ENCODE measurements around the gene PCNA. TPM values are rescaled to one million over a fixed set of nuclear protein-coding genes. Genes with fewer than 3 reads are reported as not detected.
A peak's percentile ranks its signal among the peaks of the same experiment; 100 is the strongest.

Gene PCNA
- total and polyA plus RNA-seq, 8 donors = 10.9 to 27.4 (median 16.8) TPM

DNA sequence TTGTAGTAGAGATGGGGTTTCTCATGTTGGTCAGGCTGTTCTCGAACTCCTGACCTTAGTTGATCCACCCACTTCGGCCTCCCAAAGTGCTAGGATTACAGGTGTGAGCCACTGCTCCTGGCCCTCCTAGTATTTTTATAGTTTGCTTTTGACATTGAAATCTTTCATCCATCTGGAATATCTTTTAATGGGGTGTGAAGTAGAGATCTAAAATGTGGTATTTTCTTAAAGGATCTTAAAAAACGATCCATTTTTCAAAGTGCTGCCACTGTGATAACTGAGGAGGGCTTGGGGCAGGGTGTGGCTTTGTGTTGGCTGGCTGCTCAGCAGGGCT lies 30.1 kb upstream of the PCNA start:
- WGBS, 2 donors = 86 to 87% methylated on average over 3 of the region's 3 CpGs
- Histone ChIP-seq H3K4me3 (no peak overlapping the region), H3K27ac (no peak overlapping the region), H3K36me3 (no peaks in the 10 kb centered on the region), H3K27me3 (no peaks in the 10 kb centered on the region), H3K9me3 (no peaks in the 10 kb centered on the region), H3K4me1 (peaks cover 0 to 3% (median 0%) of the 10 kb centered on the region in 3 donors)
- ATAC-seq = no peak
- FAIRE-seq = no peak
- no peak for DNase-seq
- intact Hi-C loops (cut with DNase I) = no loop called here
- TF ChIP-seq, protein P1, sequence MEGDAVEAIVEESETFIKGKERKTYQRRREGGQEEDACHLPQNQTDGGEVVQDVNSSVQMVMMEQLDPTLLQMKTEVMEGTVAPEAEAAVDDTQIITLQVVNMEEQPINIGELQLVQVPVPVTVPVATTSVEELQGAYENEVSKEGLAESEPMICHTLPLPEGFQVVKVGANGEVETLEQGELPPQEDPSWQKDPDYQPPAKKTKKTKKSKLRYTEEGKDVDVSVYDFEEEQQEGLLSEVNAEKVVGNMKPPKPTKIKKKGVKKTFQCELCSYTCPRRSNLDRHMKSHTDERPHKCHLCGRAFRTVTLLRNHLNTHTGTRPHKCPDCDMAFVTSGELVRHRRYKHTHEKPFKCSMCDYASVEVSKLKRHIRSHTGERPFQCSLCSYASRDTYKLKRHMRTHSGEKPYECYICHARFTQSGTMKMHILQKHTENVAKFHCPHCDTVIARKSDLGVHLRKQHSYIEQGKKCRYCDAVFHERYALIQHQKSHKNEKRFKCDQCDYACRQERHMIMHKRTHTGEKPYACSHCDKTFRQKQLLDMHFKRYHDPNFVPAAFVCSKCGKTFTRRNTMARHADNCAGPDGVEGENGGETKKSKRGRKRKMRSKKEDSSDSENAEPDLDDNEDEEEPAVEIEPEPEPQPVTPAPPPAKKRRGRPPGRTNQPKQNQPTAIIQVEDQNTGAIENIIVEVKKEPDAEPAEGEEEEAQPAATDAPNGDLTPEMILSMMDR (IDR thresholded peaks at IDR 0.05) = no peak

DNA sequence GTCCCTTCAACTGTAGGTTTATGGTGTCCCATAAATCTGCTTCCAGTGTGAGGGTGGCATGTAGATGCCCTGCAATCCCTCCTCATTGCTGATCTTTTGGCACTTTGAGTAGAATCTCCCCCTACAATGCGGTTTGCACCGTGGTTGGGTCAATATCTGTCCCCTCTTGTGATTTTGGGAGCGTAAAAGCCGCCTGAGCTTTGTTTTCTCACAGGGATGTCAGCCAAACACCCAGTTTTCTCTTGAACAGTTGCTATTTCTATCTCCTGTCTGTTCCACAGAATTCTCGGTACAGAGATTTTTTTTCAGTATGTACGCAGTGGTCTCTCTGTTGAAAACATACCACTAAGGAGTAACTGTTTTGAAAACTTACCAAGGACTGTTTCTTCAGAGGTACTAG lies 28.8 kb upstream of the PCNA start:
- intact Hi-C loops (cut with DNase I) = no loop called here
- 67 to 70% methylated on average over 6 of the region's 6 CpGs for WGBS, 2 donors
- Histone ChIP-seq H3K9me3 (no peaks in the 10 kb centered on the region), H3K4me3 (no peak overlapping the region), H3K36me3 (no peaks in the 10 kb centered on the region), H3K4me1 (peaks cover 0 to 3% (median 0%) of the 10 kb centered on the region in 3 donors), H3K27ac (no peak overlapping the region), H3K27me3 (no peaks in the 10 kb centered on the region)
- TF ChIP-seq, protein P1 (IDR thresholded peaks at IDR 0.05) = no peak
- DNase-seq (no peak), FAIRE-seq (no peak), ATAC-seq (no peak)

DNA sequence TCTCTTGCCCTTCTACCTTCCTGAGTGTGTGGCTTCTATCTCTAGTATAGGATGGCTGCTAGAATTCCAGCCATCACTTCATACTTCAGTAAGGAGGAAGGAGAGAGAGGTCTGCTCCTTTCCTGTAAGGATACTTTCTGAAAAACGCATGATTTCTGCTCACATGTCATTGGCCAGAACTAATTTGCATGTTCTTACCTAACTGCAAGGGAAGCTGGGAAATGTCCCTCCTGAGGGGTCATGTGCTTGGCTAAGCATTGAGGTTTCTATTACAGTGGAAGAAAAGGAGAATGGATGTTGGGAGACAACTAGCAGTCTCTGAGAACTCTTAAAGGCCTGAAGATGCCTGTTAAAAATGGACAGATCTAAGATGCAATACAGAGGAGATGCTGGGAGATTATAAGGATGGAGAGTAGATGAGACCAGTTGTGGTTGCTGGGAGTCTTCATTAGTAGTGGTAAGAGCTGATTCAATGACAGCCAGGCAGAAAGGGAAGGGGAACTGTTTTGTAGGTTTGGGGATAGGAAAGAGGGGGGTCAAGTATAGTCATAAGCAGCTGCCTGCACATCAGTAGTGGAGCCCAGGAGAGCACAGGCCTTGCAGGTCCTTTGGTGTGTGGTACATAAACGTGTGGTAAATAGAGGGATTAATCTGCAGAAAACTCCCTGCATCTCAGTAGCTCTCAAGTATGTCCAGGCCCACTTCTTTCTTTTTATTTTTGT lies 27.3 kb upstream of the PCNA start:
- TF ChIP-seq, protein P1 (IDR thresholded peaks at IDR 0.05) = no peak
- H3K27me3 ChIP-seq = no peaks in the 10 kb centered on the region
- H3K27ac ChIP-seq = no peak overlapping the region
- intact Hi-C loops (cut with DNase I) = no loop called here
- FAIRE-seq (no peak), ATAC-seq (peak in 1 of 4 donors; percentile 32), DNase-seq (no peak)
- H3K4me1 ChIP-seq = peaks cover 0 to 7% (median 3%) of the 10 kb centered on the region in 3 donors
- no peaks in the 10 kb centered on the region for H3K9me3 ChIP-seq
- no peaks in the 10 kb centered on the region for H3K36me3 ChIP-seq
- no peak overlapping the region for H3K4me3 ChIP-seq
- 64 to 76% methylated on average over 2 of the region's 2 CpGs for WGBS, 2 donors

DNA sequence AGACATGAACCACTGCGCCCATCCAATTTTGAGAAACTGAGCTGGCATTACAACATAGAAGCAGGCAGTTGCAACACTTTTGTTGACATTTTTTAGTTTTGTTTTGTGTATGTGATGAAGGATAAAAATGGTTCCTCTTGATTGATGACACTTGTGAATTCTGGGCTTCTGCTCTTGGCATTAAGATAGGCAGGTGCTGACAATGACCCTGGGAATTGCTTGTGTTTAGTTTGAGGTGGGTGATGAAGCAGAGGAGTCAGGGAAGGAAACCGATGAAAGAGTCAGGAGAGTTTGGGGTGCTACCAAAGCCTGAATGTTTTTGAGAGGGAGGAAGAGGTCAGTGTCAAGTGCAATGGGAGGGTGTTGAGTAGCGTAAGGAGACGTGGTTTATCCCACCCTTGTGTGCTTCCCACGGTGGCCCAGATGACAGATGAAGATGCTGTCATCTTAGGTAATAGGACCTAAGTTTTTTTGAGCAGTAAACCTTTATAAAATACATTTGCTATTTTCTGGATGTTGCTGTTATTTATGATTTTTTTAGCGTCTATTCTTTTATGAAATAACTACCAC lies 26.4 kb upstream of the PCNA start:
- 86 to 93% methylated on average over 6 of the region's 6 CpGs for WGBS, 2 donors
- intact Hi-C loops (cut with DNase I) = no loop called here
- no peak for FAIRE-seq
- H3K9me3 ChIP-seq = no peaks in the 10 kb centered on the region
- no peak overlapping the region for H3K4me3 ChIP-seq
- TF ChIP-seq, protein P1 (IDR thresholded peaks at IDR 0.05) = no peak
- H3K36me3 ChIP-seq = no peaks in the 10 kb centered on the region
- no peak for ATAC-seq
- H3K27me3 ChIP-seq = no peaks in the 10 kb centered on the region
- no peak for DNase-seq
- peaks cover 0 to 7% (median 3%) of the 10 kb centered on the region in 3 donors for H3K4me1 ChIP-seq
- H3K27ac ChIP-seq = no peak overlapping the region
